ENCODE results near the gene NADSYN1. TPM values are rescaled to one million over a fixed set of nuclear protein-coding genes. Genes with fewer than 3 reads are reported as not detected.

Gene NADSYN1
- total RNA-seq, 4 donors from 2014 or later, result 21.6 to 62.0 (median 41.8) TPM

DNA sequence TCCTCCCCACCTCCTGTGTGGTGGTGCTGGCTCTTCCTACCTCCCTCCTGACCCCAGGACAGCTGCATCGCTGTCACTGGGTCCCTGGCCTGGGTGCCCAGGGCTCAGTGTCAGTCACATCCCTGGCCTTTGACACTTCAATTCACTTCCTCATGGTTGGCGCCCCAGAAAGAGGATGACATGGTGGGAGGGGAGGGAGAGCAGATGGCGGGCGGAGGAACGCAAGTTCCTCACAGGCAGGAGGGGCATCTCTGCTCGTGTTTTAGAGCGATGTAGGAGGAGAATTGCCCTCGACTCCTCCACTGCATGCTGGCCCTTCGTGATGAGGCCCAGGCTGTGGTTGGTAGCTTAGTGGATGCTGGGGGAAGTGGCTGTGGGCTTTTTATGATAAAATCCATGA, 38.9 kb downstream of the NADSYN1 start:
- TF ChIP-seq EP300 (IDR thresholded peaks at IDR 0.05), result no peak
- no peak for TF ChIP-seq POLR2AphosphoS5 (IDR thresholded peaks at IDR 0.05)
- TF ChIP-seq POLR2A (IDR thresholded peaks at IDR 0.05), result no peak
- TF ChIP-seq, protein P1, sequence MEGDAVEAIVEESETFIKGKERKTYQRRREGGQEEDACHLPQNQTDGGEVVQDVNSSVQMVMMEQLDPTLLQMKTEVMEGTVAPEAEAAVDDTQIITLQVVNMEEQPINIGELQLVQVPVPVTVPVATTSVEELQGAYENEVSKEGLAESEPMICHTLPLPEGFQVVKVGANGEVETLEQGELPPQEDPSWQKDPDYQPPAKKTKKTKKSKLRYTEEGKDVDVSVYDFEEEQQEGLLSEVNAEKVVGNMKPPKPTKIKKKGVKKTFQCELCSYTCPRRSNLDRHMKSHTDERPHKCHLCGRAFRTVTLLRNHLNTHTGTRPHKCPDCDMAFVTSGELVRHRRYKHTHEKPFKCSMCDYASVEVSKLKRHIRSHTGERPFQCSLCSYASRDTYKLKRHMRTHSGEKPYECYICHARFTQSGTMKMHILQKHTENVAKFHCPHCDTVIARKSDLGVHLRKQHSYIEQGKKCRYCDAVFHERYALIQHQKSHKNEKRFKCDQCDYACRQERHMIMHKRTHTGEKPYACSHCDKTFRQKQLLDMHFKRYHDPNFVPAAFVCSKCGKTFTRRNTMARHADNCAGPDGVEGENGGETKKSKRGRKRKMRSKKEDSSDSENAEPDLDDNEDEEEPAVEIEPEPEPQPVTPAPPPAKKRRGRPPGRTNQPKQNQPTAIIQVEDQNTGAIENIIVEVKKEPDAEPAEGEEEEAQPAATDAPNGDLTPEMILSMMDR (IDR thresholded peaks at IDR 0.05), result no peak
- 75 to 93% methylated on average over 3 to 6 of the region's 9 CpGs for whole genome bisulfite sequencing, 2 donors (ENCODE audit: low coverage in 1 of 2)
- no peak for ATAC-seq

DNA sequence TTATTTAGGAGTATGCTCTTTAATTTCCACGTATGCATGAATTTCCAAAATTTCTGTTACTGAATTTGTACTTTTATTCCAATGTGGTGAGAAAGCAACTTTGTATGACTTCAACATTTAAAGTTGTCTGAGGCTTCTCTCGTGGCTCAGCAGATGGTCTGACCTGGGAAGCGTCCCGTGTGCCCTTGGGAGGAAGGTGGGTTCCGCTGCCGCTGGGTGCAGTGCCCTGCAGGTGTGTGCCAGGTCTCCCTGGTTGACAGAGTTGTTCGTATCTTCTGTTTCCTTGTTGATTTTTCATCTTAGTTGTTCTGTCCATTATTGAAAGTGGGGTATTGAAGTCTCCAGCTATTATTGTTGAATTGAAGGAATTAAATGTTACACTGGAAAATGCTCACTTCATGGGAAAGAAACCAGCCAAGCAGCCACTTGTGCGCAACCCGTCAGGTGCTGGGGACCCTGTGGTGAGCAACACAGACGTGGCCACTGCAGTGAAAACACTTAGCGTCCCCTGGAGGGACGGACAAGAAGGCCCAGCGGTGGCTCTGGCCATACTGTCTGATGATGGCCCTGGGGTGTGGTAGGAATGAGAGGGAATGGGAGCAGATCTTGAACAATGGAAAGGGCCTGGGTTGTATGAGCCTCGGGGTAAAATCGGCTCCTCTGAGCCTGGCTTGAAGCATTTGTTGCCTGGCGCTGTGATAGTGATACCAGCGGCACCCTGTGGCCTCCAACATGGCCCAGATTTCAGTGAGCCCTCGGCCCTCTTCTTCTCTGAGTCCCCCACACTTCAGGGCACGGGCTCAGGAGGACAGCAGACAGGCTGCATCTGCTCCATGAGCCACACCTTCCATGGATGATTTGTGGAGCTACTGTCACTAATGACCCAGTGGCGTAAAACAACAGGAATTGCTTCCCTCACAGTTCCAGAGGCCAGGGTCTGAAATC, 42.6 kb downstream of the NADSYN1 start:
- TF ChIP-seq POLR2AphosphoS5 (IDR thresholded peaks at IDR 0.05) (no peak), POLR2A (IDR thresholded peaks at IDR 0.05) (no peak), EP300 (IDR thresholded peaks at IDR 0.05) (no peak)
- TF ChIP-seq, protein P1 (IDR thresholded peaks at IDR 0.05), result no peak
- no peak overlapping the region for H3K4me3 ChIP-seq
- H3K27ac ChIP-seq, result no peak overlapping the region
- peaks cover 0 to 100% of the 10 kb centered on the region in 2 donors for H3K36me3 ChIP-seq
- no peaks in the 10 kb centered on the region for H3K27me3 ChIP-seq
- ATAC-seq, result no peak
- H3K4me1 ChIP-seq, result no peaks in the 10 kb centered on the region
- H3K9me3 ChIP-seq, result no peaks in the 10 kb centered on the region
- WGBS, 2 donors (ENCODE audit: low coverage in 1 of 2), result 100% methylated on average over 1 to 3 of the region's 20 CpGs

More for the DNA sequence above, 38.9 kb downstream of the NADSYN1 start:
- H3K4me3 ChIP-seq, result no peak overlapping the region
- H3K4me1 ChIP-seq, result no peaks in the 10 kb centered on the region
- no peaks in the 10 kb centered on the region for H3K9me3 ChIP-seq
- H3K27ac ChIP-seq, result no peak overlapping the region
- H3K36me3 ChIP-seq, result peaks cover 0 to 95% of the 10 kb centered on the region in 2 donors
- no peaks in the 10 kb centered on the region for H3K27me3 ChIP-seq

DNA sequence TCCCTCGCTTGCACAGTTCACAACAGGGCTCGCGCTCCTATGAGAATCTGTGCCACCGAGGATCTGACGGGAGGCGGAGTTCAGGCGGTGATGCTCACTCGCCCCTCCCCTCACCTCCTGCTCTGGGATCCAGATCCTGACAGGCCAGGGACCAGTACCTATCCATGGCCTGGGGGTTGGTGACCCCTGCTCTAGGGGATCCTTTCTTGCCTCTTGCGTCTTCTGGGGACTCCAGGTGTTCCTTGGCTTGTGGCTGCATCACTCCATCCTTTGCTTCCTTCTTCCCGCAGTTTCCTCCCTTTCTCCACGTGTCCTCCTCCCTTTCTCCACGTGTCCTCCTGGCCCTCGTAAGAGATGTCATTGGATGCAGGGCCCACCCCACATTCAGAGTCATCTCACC, 43.4 kb downstream of the NADSYN1 start:
- Histone ChIP-seq H3K27ac (no peak overlapping the region), H3K27me3 (no peaks in the 10 kb centered on the region), H3K4me1 (no peaks in the 10 kb centered on the region), H3K9me3 (no peaks in the 10 kb centered on the region), H3K4me3 (no peak overlapping the region), H3K36me3 (peaks cover 0 to 100% of the 10 kb centered on the region in 2 donors)
- TF ChIP-seq POLR2A (IDR thresholded peaks at IDR 0.05), result no peak
- WGBS, 2 donors (ENCODE audit: low coverage in 1 of 2), result 96 to 98% methylated on average over 8 to 9 of the region's 13 CpGs
- ATAC-seq, result no peak

DNA sequence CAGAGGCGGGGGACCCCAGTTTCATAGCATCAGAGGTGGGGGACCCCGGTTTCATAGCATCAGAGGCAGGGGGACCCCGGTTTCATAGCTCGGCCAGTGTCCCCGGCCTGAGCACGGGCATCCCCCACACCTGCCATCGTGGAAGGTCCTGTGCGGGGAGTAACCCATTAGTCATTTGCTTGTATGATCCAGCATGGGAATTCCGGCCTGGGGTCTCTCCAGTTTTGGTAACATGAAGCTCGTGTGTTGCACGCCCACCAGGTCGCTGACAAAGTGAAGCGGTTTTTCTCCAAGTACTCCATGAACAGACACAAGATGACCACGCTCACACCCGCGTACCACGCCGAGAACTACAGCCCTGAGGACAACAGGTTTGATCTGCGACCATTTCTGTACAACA, 45.1 kb downstream of the NADSYN1 start:
- no peaks in the 10 kb centered on the region for H3K9me3 ChIP-seq
- H3K4me1 ChIP-seq, result no peaks in the 10 kb centered on the region
- WGBS, 2 donors (ENCODE audit: low coverage in 1 of 2), result 100% methylated on average over 1 of the region's 19 CpGs; no CpG with 5 or more reads in 1 of the 2 donors
- no peak overlapping the region for H3K27ac ChIP-seq
- peaks cover 0 to 99% of the 10 kb centered on the region in 2 donors for H3K36me3 ChIP-seq
- no peak for ATAC-seq
- no peak overlapping the region for H3K4me3 ChIP-seq
- H3K27me3 ChIP-seq, result no peaks in the 10 kb centered on the region
- TF ChIP-seq EP300 (IDR thresholded peaks at IDR 0.05) (no peak), POLR2A (IDR thresholded peaks at IDR 0.05) (no peak), POLR2AphosphoS5 (IDR thresholded peaks at IDR 0.05) (no peak)
- TF ChIP-seq, protein P1 (IDR thresholded peaks at IDR 0.05), result no peak

DNA sequence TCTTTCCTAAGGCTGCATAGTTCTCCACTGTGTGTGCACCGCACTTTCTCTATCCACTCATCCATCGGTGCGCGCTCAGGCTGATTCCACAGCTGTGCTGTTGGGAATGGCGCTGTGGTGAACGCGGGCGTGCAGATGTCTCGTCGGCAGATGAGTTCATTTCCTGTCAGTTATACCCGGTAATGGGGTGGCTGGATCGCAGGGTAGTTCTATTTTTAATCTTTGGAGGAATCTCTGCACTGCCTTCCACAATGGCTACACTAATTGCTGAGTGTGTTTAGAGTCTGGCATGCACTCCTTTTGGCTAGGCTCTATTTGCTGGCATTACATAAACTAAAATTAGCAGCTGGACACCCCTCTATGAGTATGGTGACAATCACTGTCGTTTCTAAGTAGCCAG, 46.1 kb downstream of the NADSYN1 start:
- Histone ChIP-seq H3K4me1 (no peaks in the 10 kb centered on the region), H3K9me3 (no peaks in the 10 kb centered on the region), H3K36me3 (peaks cover 0 to 99% of the 10 kb centered on the region in 2 donors), H3K4me3 (no peak overlapping the region), H3K27me3 (no peaks in the 10 kb centered on the region), H3K27ac (no peak overlapping the region)
- no peak for ATAC-seq
- whole genome bisulfite sequencing, 2 donors (ENCODE audit: low coverage in 1 of 2), result 56 to 72% methylated on average over 4 to 13 of the region's 13 CpGs
- no peak for TF ChIP-seq EP300 (IDR thresholded peaks at IDR 0.05)
- TF ChIP-seq, protein P1 (IDR thresholded peaks at IDR 0.05), result no peak
- no peak for TF ChIP-seq POLR2A (IDR thresholded peaks at IDR 0.05)
- no peak for TF ChIP-seq POLR2AphosphoS5 (IDR thresholded peaks at IDR 0.05)

All from gastroesophageal sphincter (tissue), 4 donors.